Endothelial cell of umbilical vein (primary cell): ENCODE measurements around the gene GNAS-AS1. TPM values are rescaled to one million over a fixed set of nuclear protein-coding genes. Genes with fewer than 3 reads are reported as not detected.

Source experiments
- BruUV-seq: library from RNA; stranded (reverse); fragments of 400-500 nt; replicated peaks from 2 replicates; lab custom pipeline; 2021; lab: Mats Ljungman, UMichigan
- CTCF ChIA-PET: fragments of 300-600, 350-600 bp; sonication (Branson Sonifier 250); formaldehyde crosslinking; loops from one replicate; lab custom pipeline; 2021; ENCODE audit warnings: antibody characterized with exemption, inconsistent platforms; lab: Charles Lee
- POLR2A ChIA-PET: fragments of 300-600, 350-600 bp; sonication (Branson Sonifier 250); formaldehyde crosslinking; loops from one replicate; lab custom pipeline; 2021; ENCODE audit warnings: antibody characterized with exemption, inconsistent platforms; lab: Charles Lee
- DNase-seq: peaks from one replicate; pipeline ENCODE4 v3.0.0-alpha.2; 2011; ENCODE audit warnings: low read depth, low spot score
- FAIRE-seq: peaks from 2 replicates; lab custom pipeline; 2011; peaks lifted over from hg19 to GRCh38; lab: Jason Lieb, UNC
- H2AFZ ChIP-seq: 2 replicates; pipeline ENCODE4 v1.6.0; 2012; ENCODE audit warnings: low read depth, low read length, control low read depth, inconsistent platforms
- H3K27ac ChIP-seq: 2 replicates; pipeline ENCODE4 v1.5.1; 2011; ENCODE audit warnings: low read depth, mild to moderate bottlenecking, control low read depth, low read length, moderate library complexity; ENCODE audit not compliant: insufficient read depth
- H3K27me3 ChIP-seq, 2 experiments: 2 replicates each; pipeline versions ENCODE4 v1.6.0 to v1.6.1; 2011; ENCODE audit warnings: low read length in 2 of 2, mixed read lengths in 1 of 2; ENCODE audit not compliant: control insufficient read depth in 2 of 2, insufficient read depth in 2 of 2
- H3K36me3 ChIP-seq, 2 experiments: 2 replicates in 1 of 2; 3 replicates in 1 of 2; pipeline ENCODE4 v1.5.1; 2011; ENCODE audit warnings: low read length in 2 of 2, mild to moderate bottlenecking in 1 of 2, moderate library complexity in 1 of 2; ENCODE audit not compliant: control insufficient read depth in 2 of 2, insufficient read depth in 2 of 2; ENCODE audit errors: extremely low read depth in 1 of 2
- H3K4me1 ChIP-seq: 3 replicates; pipeline ENCODE4 v1.5.1; 2011; ENCODE audit warnings: mild to moderate bottlenecking, low read length; ENCODE audit not compliant: control insufficient read depth, insufficient read depth; ENCODE audit errors: extremely low read depth
- H3K4me2 ChIP-seq: 2 replicates; pipeline ENCODE4 v1.6.1; 2011; ENCODE audit warnings: low read length, control low read depth, mixed read lengths; ENCODE audit not compliant: insufficient read depth
- H3K4me3 ChIP-seq, 3 experiments: fragments of 200-600 bp in 1 of 3; sonication (generic), shearing (Covaris generic) in 1 of 3; replicated peaks in 1 of 3; 2 replicates each; pipeline ENCODE4 v1.5.1; 2011 to 2016; ENCODE audit warnings: control low read depth in 3 of 3, low read length in 3 of 3, mild to moderate bottlenecking in 2 of 3, inconsistent platforms in 1 of 3, low read depth in 1 of 3, moderate library complexity in 1 of 3; ENCODE audit not compliant: insufficient read depth in 1 of 3
- H3K79me2 ChIP-seq: 2 replicates; pipeline ENCODE4 v1.6.0; 2012; ENCODE audit warnings: low read length, inconsistent platforms; ENCODE audit not compliant: control insufficient read depth, insufficient read depth
- H3K9ac ChIP-seq: replicated peaks from 2 replicates; pipeline ENCODE3; 2011; ENCODE audit warnings: low read length, control low read depth; ENCODE audit not compliant: insufficient read depth; ENCODE audit errors: extremely low read depth
- H3K9me1 ChIP-seq: replicated peaks from 3 replicates; pipeline ENCODE4 v1.6.0; 2011; ENCODE audit warnings: mild to moderate bottlenecking, low read length; ENCODE audit not compliant: control insufficient read depth, insufficient read depth; ENCODE audit errors: extremely low read depth
- H3K9me3 ChIP-seq: replicated peaks from 2 replicates; pipeline ENCODE4 v1.5.1; 2012; ENCODE audit warnings: low read length, inconsistent platforms; ENCODE audit not compliant: control insufficient read depth, insufficient read depth
- H4K20me1 ChIP-seq: replicated peaks from 2 replicates; pipeline ENCODE3; 2011; ENCODE audit warnings: mild to moderate bottlenecking, low read length; ENCODE audit not compliant: control insufficient read depth, insufficient read depth; ENCODE audit errors: extremely low read depth
- CTCF ChIP-seq, 2 donors: IDR thresholded peaks; 1 replicate in 1 of 2; 2 replicates in 1 of 2; pipeline ENCODE4 v1.5.1; 2011; ENCODE audit warnings: low read length in 2 of 2, mild to moderate bottlenecking in 2 of 2, moderate library complexity in 2 of 2, control low read depth in 1 of 2, inconsistent platforms in 1 of 2, low read depth in 1 of 2; ENCODE audit not compliant: insufficient read depth in 1 of 2; ENCODE audit errors: extremely low read depth in 1 of 2
- EZH2 ChIP-seq: IDR thresholded peaks from 2 replicates; pipeline ENCODE4 v1.6.1; 2012; ENCODE audit warnings: borderline replicate concordance, low read depth, mild to moderate bottlenecking, moderate library complexity, low read length, inconsistent platforms; ENCODE audit not compliant: severe bottlenecking
- FOS ChIP-seq: IDR thresholded peaks from 2 replicates; pipeline ENCODE4 v1.6.1; 2011; ENCODE audit warnings: mild to moderate bottlenecking, low read length, moderate library complexity, borderline replicate concordance; ENCODE audit not compliant: insufficient read depth
- GATA2 ChIP-seq: IDR thresholded peaks from 2 replicates; pipeline ENCODE4 v1.7.0; 2011; ENCODE audit warnings: low read depth, mild to moderate bottlenecking, moderate library complexity, mixed read lengths, low read length; ENCODE audit not compliant: insufficient read length, insufficient read depth
- JUN ChIP-seq: IDR thresholded peaks from 2 replicates; pipeline ENCODE4 v1.6.1; 2011; ENCODE audit warnings: borderline replicate concordance, low read depth; ENCODE audit not compliant: insufficient read length, insufficient read depth
- MAX ChIP-seq: IDR thresholded peaks from 2 replicates; pipeline ENCODE4 v1.6.1; 2011; ENCODE audit not compliant: insufficient read depth, insufficient read length
- MYC ChIP-seq: IDR thresholded peaks from one replicate; pipeline ENCODE4 v1.6.1; 2011; ENCODE audit warnings: mild to moderate bottlenecking, low read depth, low read length
- POLR2A ChIP-seq: IDR thresholded peaks from 2 replicates; pipeline ENCODE4 v1.6.1; 2012; ENCODE audit warnings: low read depth, mild to moderate bottlenecking, control low read depth, low read length
- POLR2AphosphoS5 ChIP-seq: IDR thresholded peaks from 2 replicates; pipeline ENCODE4 v1.6.1; 2012; ENCODE audit warnings: low read depth, mild to moderate bottlenecking, control low read depth, low read length, moderate library complexity; ENCODE audit not compliant: insufficient read depth
- dilution Hi-C: fragments of 300-500 bp; cut with MboI; formaldehyde crosslinking; loops from one replicate; pipeline ENCODE4 v1.15.0; 2019; ENCODE audit warnings: low sequenced_read_pairs; ENCODE audit not compliant: extremely low pct_ligation_motif_present
- intact Hi-C: fragments of 100-400 bp; cut with micrococcal nuclease; formaldehyde crosslinking; loops from one replicate; pipeline ENCODE4 v1.10.0; 2022
- polyA plus RNA-seq, 4 experiments: library from polyadenylated mRNA; depleted of rRNA in 3 of 4; stranded (reverse) in 3 of 4; unstranded in 1 of 4; fragments of >200 nt; gene quantifications; 2 replicates each; pipeline versions ENCODE4 v1.2.1 to v1.2.3, GENCODE V29; 2011 to 2012; ENCODE audit warnings: missing spikeins in 1 of 4
- total RNA-seq: library from RNA; stranded (reverse); gene quantifications from 2 replicates; pipeline ENCODE4 v1.2.3, GENCODE V29; 2021

GNAS-AS1 gene
- total and polyA plus RNA-seq, 2 donors (not counting 3 experiments of a cell fraction or from before 2014, with no cell fraction given) = 0.11 to 0.58 TPM

DNA sequence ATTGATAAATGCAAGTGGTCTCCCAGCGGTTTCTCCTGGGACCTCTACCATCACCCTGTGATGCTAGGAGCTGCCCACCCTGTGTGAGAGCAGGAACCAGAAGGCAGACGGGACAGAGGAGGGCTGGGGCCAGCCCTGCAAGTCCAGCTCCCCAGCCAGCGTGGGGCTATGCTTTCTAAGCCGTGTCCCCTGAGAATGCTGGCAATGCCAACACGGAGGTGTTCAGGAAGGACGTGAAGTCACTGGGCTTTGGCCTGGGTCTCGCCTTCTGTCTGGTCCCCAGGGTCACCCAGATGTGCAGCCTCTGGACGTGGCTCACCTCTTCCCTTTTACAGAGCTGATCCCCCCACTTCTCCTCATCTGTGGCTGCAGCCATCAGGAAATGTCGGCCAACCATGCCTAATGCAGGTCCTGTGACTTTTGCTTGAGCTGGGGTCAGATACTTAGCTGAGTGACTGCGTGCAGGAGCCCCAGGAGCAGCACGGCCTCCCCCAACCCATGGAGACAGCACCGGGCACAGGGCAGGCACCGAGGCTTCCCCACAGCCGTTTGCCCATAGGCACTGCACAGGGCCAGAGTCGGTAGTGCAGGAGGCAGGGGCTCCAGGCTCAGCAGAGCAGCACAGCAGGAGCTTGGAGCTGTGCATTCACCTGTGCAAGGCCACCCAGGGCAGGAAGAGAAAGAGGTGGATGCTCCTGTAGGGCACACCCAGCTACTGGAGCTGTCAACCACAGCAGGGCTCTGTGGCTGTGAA, 66.2 kb downstream of the GNAS-AS1 start:
- H3K27me3 ChIP-seq = peaks cover 0 to 3% of the 10 kb centered on the region in 2 experiments
- H3K79me2 ChIP-seq = no peaks in the 10 kb centered on the region
- no peaks in the 10 kb centered on the region for H3K36me3 ChIP-seq
- no peak overlapping the region for H3K9ac ChIP-seq
- DNase-seq (no peak), FAIRE-seq (no peak)
- H3K9me1 ChIP-seq = no peaks in the 10 kb centered on the region
- no TSS peak for BruUV-seq
- intact Hi-C loops = no loop called here
- no peaks in the 10 kb centered on the region for H4K20me1 ChIP-seq
- no peaks in the 10 kb centered on the region for H3K4me1 ChIP-seq
- no peak overlapping the region for H3K4me2 ChIP-seq
- ChIA-PET CTCF (no interaction called here), POLR2A (no interaction called here)
- H3K27ac ChIP-seq = no peak overlapping the region
- H2AFZ ChIP-seq = no peak overlapping the region
- TF ChIP-seq MAX = no peak
- H3K4me3 ChIP-seq = no peak overlapping the region
- dilution Hi-C loops = no loop called here
- no peaks in the 10 kb centered on the region for H3K9me3 ChIP-seq

- Histone ChIP-seq H4K20me1 (no peaks in the 10 kb centered on the region), H3K4me3 (no peak overlapping the region), H3K36me3 (no peaks in the 10 kb centered on the region), H3K4me1 (no peaks in the 10 kb centered on the region), H2AFZ (no peak overlapping the region), H3K9me3 (no peaks in the 10 kb centered on the region), H3K27ac (no peak overlapping the region), H3K79me2 (no peaks in the 10 kb centered on the region), H3K9me1 (no peaks in the 10 kb centered on the region), H3K4me2 (no peak overlapping the region), H3K9ac (no peak overlapping the region), H3K27me3 (peaks cover 0 to 3% of the 10 kb centered on the region in 2 experiments)
- FAIRE-seq (no peak), DNase-seq (no peak)
- BruUV-seq = no TSS peak
- CTCF ChIA-PET = no interaction called here
- TF ChIP-seq MAX = no peak
- no peak for TF ChIP-seq JUN
- no peak for TF ChIP-seq POLR2A
- TF ChIP-seq FOS = no peak
- no peak for TF ChIP-seq EZH2
- TF ChIP-seq MYC = no peak
- no peak for TF ChIP-seq POLR2AphosphoS5
- no peak for TF ChIP-seq CTCF (IDR thresholded peaks at IDR 0.05; ENCODE audit: extremely low read depth in 1 of 2, insufficient read depth in 1 of 2, low read depth in 1 of 2, low read length in 2 of 2)
- no peak for TF ChIP-seq GATA2
- POLR2A ChIA-PET = no interaction called here
- dilution Hi-C loops (no loop called here), intact Hi-C loops (no loop called here)
Observed at GRCh38 chr20:58783511-58784011, 67.1 kb downstream of the GNAS-AS1 start.
